H1 (cell line): ENCODE results near the gene CACNA1G.

Experiments
- CEBPB ChIP-seq: IDR thresholded peaks from 2 replicates; pipeline ENCODE4 v1.6.1; 2012; ENCODE audit warnings: low read depth, low read length
- JUND ChIP-seq: IDR thresholded peaks from 2 replicates; pipeline ENCODE4 v1.6.1; 2011; ENCODE audit warnings: mild to moderate bottlenecking, improper control_type of control experiment, low read length
- POLR2A ChIP-seq, 2 experiments: IDR thresholded peaks; 1 replicate in 1 of 2; 2 replicates in 1 of 2; pipeline ENCODE4 v1.6.1; 2011; ENCODE audit warnings: low read depth in 2 of 2, low read length in 2 of 2, mild to moderate bottlenecking in 2 of 2; ENCODE audit errors: control extremely low read depth in 1 of 2
- POLR2AphosphoS5 ChIP-seq: IDR thresholded peaks from 2 replicates; pipeline ENCODE4 v1.6.1; 2011; ENCODE audit warnings: low read depth, low read length
- RBBP5 ChIP-seq: IDR thresholded peaks from 2 replicates; pipeline ENCODE4 v1.7.1; 2012; ENCODE audit warnings: low read depth, mild to moderate bottlenecking, inconsistent platforms, low read length, moderate library complexity, borderline replicate concordance
- TF ChIP-seq, protein P1 (sequence below), 3 experiments: IDR thresholded peaks; 1 replicate in 2 of 3; 2 replicates in 1 of 3; pipeline versions ENCODE4 v1.5.1 to v1.6.1; 2011; ENCODE audit warnings: low read length in 3 of 3, mild to moderate bottlenecking in 3 of 3, inconsistent platforms in 2 of 3, low read depth in 1 of 3, moderate library complexity in 1 of 3; ENCODE audit not compliant: insufficient read depth in 1 of 3; ENCODE audit errors: control extremely low read depth in 1 of 3

- TF ChIP-seq JUND (no peak), POLR2A (IDR thresholded peaks at IDR 0.05; ENCODE audit: control extremely low read depth in 1 of 2, low read depth in 2 of 2, low read length in 2 of 2) (no peak), POLR2AphosphoS5 (no peak), RBBP5 (no peak), CEBPB (no peak)
- TF ChIP-seq, protein P1, sequence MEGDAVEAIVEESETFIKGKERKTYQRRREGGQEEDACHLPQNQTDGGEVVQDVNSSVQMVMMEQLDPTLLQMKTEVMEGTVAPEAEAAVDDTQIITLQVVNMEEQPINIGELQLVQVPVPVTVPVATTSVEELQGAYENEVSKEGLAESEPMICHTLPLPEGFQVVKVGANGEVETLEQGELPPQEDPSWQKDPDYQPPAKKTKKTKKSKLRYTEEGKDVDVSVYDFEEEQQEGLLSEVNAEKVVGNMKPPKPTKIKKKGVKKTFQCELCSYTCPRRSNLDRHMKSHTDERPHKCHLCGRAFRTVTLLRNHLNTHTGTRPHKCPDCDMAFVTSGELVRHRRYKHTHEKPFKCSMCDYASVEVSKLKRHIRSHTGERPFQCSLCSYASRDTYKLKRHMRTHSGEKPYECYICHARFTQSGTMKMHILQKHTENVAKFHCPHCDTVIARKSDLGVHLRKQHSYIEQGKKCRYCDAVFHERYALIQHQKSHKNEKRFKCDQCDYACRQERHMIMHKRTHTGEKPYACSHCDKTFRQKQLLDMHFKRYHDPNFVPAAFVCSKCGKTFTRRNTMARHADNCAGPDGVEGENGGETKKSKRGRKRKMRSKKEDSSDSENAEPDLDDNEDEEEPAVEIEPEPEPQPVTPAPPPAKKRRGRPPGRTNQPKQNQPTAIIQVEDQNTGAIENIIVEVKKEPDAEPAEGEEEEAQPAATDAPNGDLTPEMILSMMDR (IDR thresholded peaks at IDR 0.05; ENCODE audit: control extremely low read depth in 1 of 3, insufficient read depth in 1 of 3, low read depth in 1 of 3, low read length in 3 of 3), result no peak
Observed at GRCh38 chr17:50651661-50652060, 91.1 kb downstream of the CACNA1G start.
